ENCODE results near the gene AKR1D1.
"Not testable (repeated sequence)": the region's sequence is repeated elsewhere in the genome, so short reads cannot be mapped to it uniquely, and the experiment has no call there.

AKR1D1 gene

GRCh38 chr7:138049505-138050116 is 26.6 kb upstream of the AKR1D1 start:
- no peak overlapping the region for H3K4me3 ChIP-seq (ENCODE audit: low read length)
- H3K36me3 ChIP-seq (ENCODE audit: control insufficient read depth, insufficient read depth, low read length, severe bottlenecking), result no peaks in the 10 kb centered on the region
- H3K9me3 ChIP-seq (ENCODE audit: control insufficient read depth, low read length), result no peaks in the 10 kb centered on the region
- H3K9ac ChIP-seq (ENCODE audit: low read length), result no peak overlapping the region
- no peak for DNase-seq (ENCODE audit: low read depth)
- H3K27me3 ChIP-seq (replicated peaks; ENCODE audit: control insufficient read depth, insufficient read depth, low read length), result no peaks in the 10 kb centered on the region
- H3K4me1 ChIP-seq (ENCODE audit: control insufficient read depth, insufficient read depth, low read length), result no peaks in the 10 kb centered on the region

GRCh38 chr7:138051712-138052247 is 24.5 kb upstream of the AKR1D1 start:
- DNase-seq (ENCODE audit: low read depth), result not testable (repeated sequence)

GRCh38 chr7:138052696-138053095 is 23.6 kb upstream of the AKR1D1 start:
- no peaks in the 10 kb centered on the region for H3K36me3 ChIP-seq (ENCODE audit: control insufficient read depth, insufficient read depth, low read length, severe bottlenecking)
- H3K9me3 ChIP-seq (ENCODE audit: control insufficient read depth, low read length), result no peaks in the 10 kb centered on the region
- H3K27me3 ChIP-seq (replicated peaks; ENCODE audit: control insufficient read depth, insufficient read depth, low read length), result no peaks in the 10 kb centered on the region
- no peak overlapping the region for H3K4me3 ChIP-seq (ENCODE audit: low read length)
- no peak overlapping the region for H3K9ac ChIP-seq (ENCODE audit: low read length)
- no peaks in the 10 kb centered on the region for H3K4me1 ChIP-seq (ENCODE audit: control insufficient read depth, insufficient read depth, low read length)
- no peak for DNase-seq (ENCODE audit: low read depth)

More at GRCh38 chr7:138051712-138052247, 24.5 kb upstream of the AKR1D1 start:
- not testable (repeated sequence) for H3K9ac ChIP-seq (ENCODE audit: low read length); H3K27me3 ChIP-seq (replicated peaks; ENCODE audit: control insufficient read depth, insufficient read depth, low read length); H3K4me3 ChIP-seq (ENCODE audit: low read length); H3K36me3 ChIP-seq (ENCODE audit: control insufficient read depth, insufficient read depth, low read length, severe bottlenecking); H3K9me3 ChIP-seq (ENCODE audit: control insufficient read depth, low read length); H3K4me1 ChIP-seq (ENCODE audit: control insufficient read depth, insufficient read depth, low read length)

GRCh38 chr7:138055698-138056097 is 20.6 kb upstream of the AKR1D1 start:
- not testable (repeated sequence) for H3K4me3 ChIP-seq (ENCODE audit: low read length); H3K9ac ChIP-seq (ENCODE audit: low read length); H3K4me1 ChIP-seq (ENCODE audit: control insufficient read depth, insufficient read depth, low read length); DNase-seq (ENCODE audit: low read depth); H3K9me3 ChIP-seq (ENCODE audit: control insufficient read depth, low read length); H3K27me3 ChIP-seq (replicated peaks; ENCODE audit: control insufficient read depth, insufficient read depth, low read length); H3K36me3 ChIP-seq (ENCODE audit: control insufficient read depth, insufficient read depth, low read length, severe bottlenecking)

DNA sequence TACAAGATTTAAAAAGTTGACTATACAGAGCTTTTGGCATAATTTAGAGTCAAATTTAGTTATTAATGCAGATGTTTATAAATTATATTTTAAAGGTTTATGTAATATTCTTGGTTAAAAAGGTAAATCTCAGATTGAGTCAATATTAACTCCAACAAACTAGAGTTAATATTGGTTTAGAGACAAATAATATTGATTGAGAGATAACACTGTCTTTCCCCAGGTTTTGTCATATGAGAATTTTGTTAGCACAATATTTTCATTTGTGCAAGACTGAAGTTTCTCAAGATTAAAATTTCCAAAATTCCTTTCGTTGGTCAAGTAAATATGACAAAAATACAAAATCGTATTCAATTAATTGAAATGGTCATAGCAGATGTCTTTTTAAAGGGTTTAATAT is 12.9 kb upstream of the AKR1D1 start:
- Histone ChIP-seq H3K4me1 (ENCODE audit: control insufficient read depth, insufficient read depth, low read length) (peaks cover 6% of the 10 kb centered on the region), H3K4me3 (ENCODE audit: low read length) (no peak overlapping the region), H3K9ac (ENCODE audit: low read length) (no peak overlapping the region), H3K36me3 (ENCODE audit: control insufficient read depth, insufficient read depth, low read length, severe bottlenecking) (no peaks in the 10 kb centered on the region), H3K27me3 (replicated peaks; ENCODE audit: control insufficient read depth, insufficient read depth, low read length) (no peaks in the 10 kb centered on the region), H3K9me3 (ENCODE audit: control insufficient read depth, low read length) (no peaks in the 10 kb centered on the region)
- no peak for DNase-seq (ENCODE audit: low read depth)

- no peak overlapping the region for H3K4me3 ChIP-seq (ENCODE audit: low read length)
- no peaks in the 10 kb centered on the region for H3K36me3 ChIP-seq (ENCODE audit: control insufficient read depth, insufficient read depth, low read length, severe bottlenecking)
- H3K9ac ChIP-seq (ENCODE audit: low read length), result no peak overlapping the region
- no peaks in the 10 kb centered on the region for H3K9me3 ChIP-seq (ENCODE audit: control insufficient read depth, low read length)
- peak; percentile 49 for DNase-seq (ENCODE audit: low read depth)
- peaks cover 6% of the 10 kb centered on the region for H3K4me1 ChIP-seq (ENCODE audit: control insufficient read depth, insufficient read depth, low read length)
- no peaks in the 10 kb centered on the region for H3K27me3 ChIP-seq (replicated peaks; ENCODE audit: control insufficient read depth, insufficient read depth, low read length)
These were observed 11.4 kb upstream of the AKR1D1 start for GRCh38 chr7:138064856-138065357.

DNA sequence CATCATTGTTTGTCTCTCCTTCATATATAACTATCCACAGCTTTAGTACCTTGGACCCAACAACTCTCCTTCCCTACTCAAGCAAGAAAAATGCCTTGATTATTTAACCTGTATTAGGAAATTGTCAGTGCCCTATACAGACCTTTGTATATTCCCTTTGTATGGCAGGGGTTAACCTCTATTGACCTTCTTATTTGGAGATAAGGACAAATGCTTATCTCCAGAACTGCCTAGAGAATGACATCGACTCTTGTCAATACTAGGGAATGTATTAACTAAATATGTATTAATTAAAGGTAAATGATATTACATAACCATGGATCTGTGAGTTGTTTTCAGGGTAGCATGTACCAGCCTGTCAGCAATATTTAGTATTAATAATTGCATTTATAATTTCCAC is 10.4 kb upstream of the AKR1D1 start:
- H3K36me3 ChIP-seq (ENCODE audit: control insufficient read depth, insufficient read depth, low read length, severe bottlenecking), result no peaks in the 10 kb centered on the region
- H3K4me1 ChIP-seq (ENCODE audit: control insufficient read depth, insufficient read depth, low read length), result peaks cover 6% of the 10 kb centered on the region
- no peak overlapping the region for H3K4me3 ChIP-seq (ENCODE audit: low read length)
- H3K9ac ChIP-seq (ENCODE audit: low read length), result no peak overlapping the region
- DNase-seq (ENCODE audit: low read depth), result no peak
- H3K9me3 ChIP-seq (ENCODE audit: control insufficient read depth, low read length), result no peaks in the 10 kb centered on the region
- H3K27me3 ChIP-seq (replicated peaks; ENCODE audit: control insufficient read depth, insufficient read depth, low read length), result no peaks in the 10 kb centered on the region

- peaks cover 6% of the 10 kb centered on the region for H3K4me1 ChIP-seq (ENCODE audit: control insufficient read depth, insufficient read depth, low read length)
- DNase-seq (ENCODE audit: low read depth), result no peak
- no peak overlapping the region for H3K9ac ChIP-seq (ENCODE audit: low read length)
- H3K27me3 ChIP-seq (replicated peaks; ENCODE audit: control insufficient read depth, insufficient read depth, low read length), result no peaks in the 10 kb centered on the region
- no peaks in the 10 kb centered on the region for H3K36me3 ChIP-seq (ENCODE audit: control insufficient read depth, insufficient read depth, low read length, severe bottlenecking)
- H3K4me3 ChIP-seq (ENCODE audit: low read length), result no peak overlapping the region
- H3K9me3 ChIP-seq (ENCODE audit: control insufficient read depth, low read length), result no peaks in the 10 kb centered on the region
These were observed 9.3 kb upstream of the AKR1D1 start for GRCh38 chr7:138066954-138067394.

DNA sequence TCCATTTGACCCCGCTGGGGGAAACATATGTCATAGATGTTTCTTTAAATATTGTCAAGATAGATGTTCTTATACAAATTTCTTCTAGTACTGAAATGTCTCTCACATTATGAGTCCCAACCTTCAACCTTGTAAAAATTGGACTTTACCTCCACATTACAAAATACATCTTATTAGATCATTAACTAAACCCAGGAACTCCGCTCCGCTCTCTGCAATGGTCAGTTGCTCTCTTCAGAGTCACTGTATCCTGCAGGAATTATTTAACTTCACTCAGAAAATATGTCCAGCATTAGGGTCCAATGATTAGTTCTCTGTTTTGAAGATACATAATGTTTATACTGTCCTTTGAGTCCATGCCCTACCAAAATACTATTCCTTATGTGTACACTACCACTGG is 8.5 kb upstream of the AKR1D1 start:
- H3K9me3 ChIP-seq (ENCODE audit: control insufficient read depth, low read length), result no peaks in the 10 kb centered on the region
- no peaks in the 10 kb centered on the region for H3K27me3 ChIP-seq (replicated peaks; ENCODE audit: control insufficient read depth, insufficient read depth, low read length)
- DNase-seq (ENCODE audit: low read depth), result no peak
- H3K36me3 ChIP-seq (ENCODE audit: control insufficient read depth, insufficient read depth, low read length, severe bottlenecking), result no peaks in the 10 kb centered on the region
- peaks cover 6% of the 10 kb centered on the region for H3K4me1 ChIP-seq (ENCODE audit: control insufficient read depth, insufficient read depth, low read length)
- H3K4me3 ChIP-seq (ENCODE audit: low read length), result no peak overlapping the region
- H3K9ac ChIP-seq (ENCODE audit: low read length), result no peak overlapping the region

- Histone ChIP-seq H3K36me3 (ENCODE audit: control insufficient read depth, insufficient read depth, low read length, severe bottlenecking) (no peaks in the 10 kb centered on the region), H3K4me1 (ENCODE audit: control insufficient read depth, insufficient read depth, low read length) (no peaks in the 10 kb centered on the region), H3K27me3 (replicated peaks; ENCODE audit: control insufficient read depth, insufficient read depth, low read length) (no peaks in the 10 kb centered on the region), H3K9me3 (ENCODE audit: control insufficient read depth, low read length) (peaks cover 15% of the 10 kb centered on the region), H3K4me3 (ENCODE audit: low read length) (no peak overlapping the region), H3K9ac (ENCODE audit: low read length) (no peak overlapping the region)
- no peak for DNase-seq (ENCODE audit: low read depth)
These were observed 5.4 kb upstream of the AKR1D1 start for GRCh38 chr7:138070908-138071307.

DNA sequence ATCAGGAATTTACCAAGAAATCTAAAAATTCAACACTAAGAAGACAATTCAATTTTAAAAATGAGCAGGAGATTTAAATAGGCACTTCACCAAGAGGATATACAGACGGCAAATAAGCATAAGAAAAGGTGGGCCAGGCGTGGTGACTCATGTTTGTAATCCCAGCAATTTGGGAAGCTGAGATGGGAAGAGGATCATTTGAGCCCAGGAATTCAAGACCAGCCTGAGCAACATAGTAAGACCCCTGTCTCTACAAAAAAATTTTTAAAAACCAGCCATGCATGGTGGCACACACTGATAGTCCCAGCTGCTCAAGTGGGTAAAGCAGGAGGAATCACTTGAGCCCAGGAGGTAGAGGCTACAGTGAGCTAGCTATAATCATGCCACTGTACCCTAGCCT is 3.5 kb upstream of the AKR1D1 start:
- H3K36me3 ChIP-seq (ENCODE audit: control insufficient read depth, insufficient read depth, low read length, severe bottlenecking), result no peaks in the 10 kb centered on the region
- peaks cover 18% of the 10 kb centered on the region for H3K9me3 ChIP-seq (ENCODE audit: control insufficient read depth, low read length)
- no peaks in the 10 kb centered on the region for H3K27me3 ChIP-seq (replicated peaks; ENCODE audit: control insufficient read depth, insufficient read depth, low read length)
- no peak for DNase-seq (ENCODE audit: low read depth)
- H3K4me1 ChIP-seq (ENCODE audit: control insufficient read depth, insufficient read depth, low read length), result no peaks in the 10 kb centered on the region
- H3K4me3 ChIP-seq (ENCODE audit: low read length), result no peak overlapping the region
- no peak overlapping the region for H3K9ac ChIP-seq (ENCODE audit: low read length)

GRCh38 chr7:138074121-138074520 is 2.1 kb upstream of the AKR1D1 start:
- no peak overlapping the region for H3K4me3 ChIP-seq (ENCODE audit: low read length)
- H3K9me3 ChIP-seq (ENCODE audit: control insufficient read depth, low read length), result peaks cover 18% of the 10 kb centered on the region
- DNase-seq (ENCODE audit: low read depth), result no peak
- no peaks in the 10 kb centered on the region for H3K36me3 ChIP-seq (ENCODE audit: control insufficient read depth, insufficient read depth, low read length, severe bottlenecking)
- no peak overlapping the region for H3K9ac ChIP-seq (ENCODE audit: low read length)
- H3K4me1 ChIP-seq (ENCODE audit: control insufficient read depth, insufficient read depth, low read length), result peaks cover 9% of the 10 kb centered on the region
- H3K27me3 ChIP-seq (replicated peaks; ENCODE audit: control insufficient read depth, insufficient read depth, low read length), result no peaks in the 10 kb centered on the region
